GM12878 (cell line): ENCODE measurements around the gene GSTA1. TPM values are rescaled to one million over a fixed set of nuclear protein-coding genes. Genes with fewer than 3 reads are reported as not detected.

Source experiments
- ATAC-seq: fragments of 200-7000 bp; cut with Tn5 transposase; 3 replicates; pipeline ENCODE4 v1.9.1; 2020; ENCODE audit warnings: mild to moderate bottlenecking, moderate library complexity
- BruUV-seq: library from RNA; stranded (reverse); fragments of 400-500 nt; replicated peaks from 2 replicates; lab custom pipeline; 2021; lab: Mats Ljungman, UMichigan
- CTCF ChIA-PET: fragments of 300-600 bp; sonication (Branson Sonifier 250); formaldehyde crosslinking; extraction: SDS; loops from one replicate; lab custom pipeline; 2021; ENCODE audit warnings: inconsistent platforms; lab: Yijun Ruan, JAX
- POLR2A ChIA-PET: fragments of 350-600 bp; formaldehyde crosslinking; extraction: SDS; loops from one replicate; lab custom pipeline; 2021; ENCODE audit warnings: inconsistent platforms; lab: Charles Lee
- RAD21 ChIA-PET: fragments of 300-600 bp; sonication (Branson Sonifier 250); formaldehyde crosslinking; loops from one replicate; lab custom pipeline; 2023; ENCODE audit warnings: antibody characterized with exemption; ENCODE audit not compliant: unreplicated experiment; lab: Charles Lee
- SMC1A ChIA-PET: fragments of 300-600 bp; sonication (Branson Sonifier 250); formaldehyde crosslinking; loops from one replicate; lab custom pipeline; 2023; ENCODE audit not compliant: unreplicated experiment, uncharacterized antibody; lab: Charles Lee
- DNase-seq: peaks from one replicate; pipeline ENCODE4 v3.0.0-alpha.2; 2011; ENCODE audit warnings: low read depth, low spot score
- FAIRE-seq: peaks from 3 replicates; lab custom pipeline; 2011; peaks lifted over from hg19 to GRCh38; lab: Jason Lieb, UNC
- H2AFZ ChIP-seq: 2 replicates; pipeline ENCODE4 v1.6.0; 2011; ENCODE audit warnings: low read depth, low read length, control low read depth; ENCODE audit not compliant: control insufficient read depth
- H3K27ac ChIP-seq: 2 replicates; pipeline ENCODE4 v1.5.1; 2011; ENCODE audit warnings: control low read depth; ENCODE audit not compliant: control insufficient read depth, insufficient read depth
- H3K27me3 ChIP-seq, 2 experiments: replicated peaks in 1 of 2; 2 replicates each; pipeline versions ENCODE4 v1.6.0 to v1.6.1; 2011; ENCODE audit warnings: low read length in 1 of 2; ENCODE audit not compliant: control insufficient read depth in 2 of 2, insufficient read depth in 2 of 2
- H3K36me3 ChIP-seq, 2 experiments: 2 replicates each; pipeline ENCODE4 v1.5.1; 2011; ENCODE audit warnings: low read length in 1 of 2; ENCODE audit not compliant: control insufficient read depth in 2 of 2, insufficient read depth in 2 of 2
- H3K4me1 ChIP-seq: 2 replicates; pipeline ENCODE4 v1.6.1; 2011; ENCODE audit warnings: mild to moderate bottlenecking, low read length, moderate library complexity, mixed read lengths; ENCODE audit not compliant: control insufficient read depth, insufficient read depth
- H3K4me2 ChIP-seq: 2 replicates; pipeline ENCODE4 v1.6.0; 2011; ENCODE audit warnings: control low read depth; ENCODE audit not compliant: control insufficient read depth, insufficient read depth
- H3K4me3 ChIP-seq: fragments of 200-600 bp; sonication (generic); 2 replicates; pipeline ENCODE4 v1.5.1; 2016
- H3K79me2 ChIP-seq: 2 replicates; pipeline ENCODE4 v1.6.0; 2011; ENCODE audit warnings: low read length; ENCODE audit not compliant: control insufficient read depth, insufficient read depth
- H3K9ac ChIP-seq: 2 replicates; pipeline ENCODE4 v1.8.0; 2011; ENCODE audit warnings: low read length, control low read depth, mixed read lengths; ENCODE audit not compliant: control insufficient read depth, insufficient read depth
- H3K9me3 ChIP-seq: replicated peaks from 3 replicates; pipeline ENCODE4 v1.5.1; 2011; ENCODE audit warnings: mild to moderate bottlenecking, low read length; ENCODE audit not compliant: control insufficient read depth, insufficient read depth
- H4K20me1 ChIP-seq: 2 replicates; pipeline ENCODE4 v1.6.0; 2011; ENCODE audit not compliant: control insufficient read depth, insufficient read depth
- ASH2L ChIP-seq: fragments of 300-600, 200-600 bp; sonication (generic); IDR thresholded peaks from 2 replicates; pipeline ENCODE4 v1.6.1; 2017; ENCODE audit warnings: low read depth, mild to moderate bottlenecking, borderline replicate concordance
- CEBPB ChIP-seq, 2 experiments: fragments of 150-350 bp in 1 of 2; IDR thresholded peaks; 2 replicates each; pipeline ENCODE4 v1.6.1; 2012 to 2014; ENCODE audit warnings: low read depth in 2 of 2, low read length in 2 of 2, borderline replicate concordance in 1 of 2, inconsistent platforms in 1 of 2
- GATAD2B ChIP-seq: fragments of 450-650 bp; conservative IDR thresholded peaks from 2 replicates; pipeline ENCODE4 v1.6.1; 2017; ENCODE audit warnings: low read depth, mild to moderate bottlenecking, moderate library complexity
- KAT2A ChIP-seq: conservative IDR thresholded peaks from 2 replicates; pipeline ENCODE4 v1.6.1; 2011; ENCODE audit warnings: low read depth, low read length; ENCODE audit not compliant: control insufficient read depth
- KLF5 ChIP-seq: fragments of 450-650 bp; IDR thresholded peaks from 2 replicates; pipeline ENCODE4 v1.6.1; 2014; ENCODE audit warnings: mild to moderate bottlenecking; ENCODE audit not compliant: partially characterized antibody
- MTA2 ChIP-seq: fragments of 450-650 bp; IDR thresholded peaks from 2 replicates; pipeline ENCODE4 v1.6.1; 2016; ENCODE audit warnings: low read depth, mild to moderate bottlenecking, moderate library complexity
- NFYB ChIP-seq: IDR thresholded peaks from 2 replicates; pipeline ENCODE4 v1.6.1; 2011; ENCODE audit warnings: low read depth, mild to moderate bottlenecking, low read length, improper control_type of control experiment, moderate library complexity; ENCODE audit not compliant: insufficient read depth
- NKRF ChIP-seq: fragments of 450-650 bp; conservative IDR thresholded peaks from 2 replicates; pipeline ENCODE4 v1.6.1; 2017; ENCODE audit warnings: mild to moderate bottlenecking, moderate library complexity
- POU2F2 ChIP-seq: IDR thresholded peaks from 3 replicates; pipeline ENCODE4 v1.6.1; 2011; ENCODE audit warnings: low read depth, mild to moderate bottlenecking, low read length, borderline replicate concordance
- RCOR1 ChIP-seq: conservative IDR thresholded peaks from 2 replicates; pipeline ENCODE4 v1.6.1; 2012; ENCODE audit warnings: low read depth, low read length, improper control_type of control experiment
- RELB ChIP-seq: fragments of 450-650 bp; IDR thresholded peaks from 2 replicates; pipeline ENCODE4 v1.6.1; 2017; ENCODE audit warnings: low read depth, mild to moderate bottlenecking, moderate library complexity
- REST ChIP-seq: IDR thresholded peaks from 2 replicates; pipeline ENCODE4 v1.6.1; 2012; ENCODE audit warnings: mild to moderate bottlenecking, low read depth, low read length
- SP1 ChIP-seq: IDR thresholded peaks from one replicate; pipeline ENCODE4 v1.6.1; 2011; ENCODE audit warnings: low read depth, low read length
- STAT1 ChIP-seq: fragments of 450-650 bp; conservative IDR thresholded peaks from 2 replicates; pipeline ENCODE4 v1.6.1; 2014; ENCODE audit warnings: antibody characterized with exemption, mild to moderate bottlenecking
- WGBS: methylation state at CpG from one replicate; pipeline ENCODE4 v1.1.6; 2016; ENCODE audit warnings: low lambda C conversion rate; ENCODE audit not compliant: insufficient replicate concordance, insufficient coverage; ENCODE audit errors: missing lambda C conversion rate; 5-methylcytosine and 5-hydroxymethylcytosine counted together
- in situ Hi-C: fragments of 300-500 bp; cut with MboI; formaldehyde crosslinking; loops from 9 replicates; pipeline ENCODE4 v1.14.3; 2018; ENCODE audit warnings: mixed read lengths
- intact Hi-C: fragments of 100-400 bp; cut with micrococcal nuclease; formaldehyde crosslinking; loops from one replicate; pipeline ENCODE4 v1.14.2; 2022; ENCODE audit not compliant: unreplicated experiment
- polyA plus RNA-seq, 11 experiments: library from polyadenylated mRNA; depleted of rRNA in 4 of 11; unstranded in 6 of 11; stranded (reverse) in 5 of 11; fragments of >200 nt; fragmentation: Nextera tagmentation in 4 of 11; fragmentation: Illumina TruSeq in 1 of 11; extraction: Ambion mirVana in 4 of 11; extraction: Trizol in 1 of 11; gene quantifications; 1 replicate in 1 of 11; 2 replicates in 10 of 11; pipeline versions ENCODE4 v1.2.1 to v1.2.3, GENCODE V29; 2011 to 2016; ENCODE audit warnings: inconsistent platforms in 2 of 11, missing spikeins in 2 of 11, low read depth in 1 of 11
- total RNA-seq, 4 experiments: library from RNA; depleted of rRNA in 3 of 4; stranded (reverse); fragments of >200 nt in 3 of 4; fragmentation: Illumina TruSeq in 1 of 4; extraction: Trizol in 1 of 4; gene quantifications; 2 replicates each; pipeline versions ENCODE4 v1.2.1 to v1.2.3, GENCODE V29; 2013 to 2021

GSTA1 gene
- total and polyA plus RNA-seq, 10 of the 15 experiments (the other 5 are each of a cell fraction or from before 2014, with no cell fraction given): 0.51 TPM; not detected in 9

GRCh38 chr6:52759085-52759484 lies 44.5 kb downstream of the GSTA1 start:
- intact Hi-C loops: no loop called here
- ChIA-PET CTCF (no interaction called here), SMC1A (no interaction called here), POLR2A (no interaction called here), RAD21 (no interaction called here)
- H3K36me3 ChIP-seq: no peaks in the 10 kb centered on the region
- no TSS peak for BruUV-seq
- ATAC-seq (no peak), DNase-seq (no peak), FAIRE-seq (no peak)
- no peaks in the 10 kb centered on the region for H4K20me1 ChIP-seq
- TF ChIP-seq CEBPB (IDR thresholded peaks at IDR 0.05; ENCODE audit: borderline replicate concordance in 1 of 2, low read depth in 2 of 2, low read length in 2 of 2) (no peak), ASH2L (no peak), POU2F2 (no peak), STAT1 (no peak), NKRF (no peak), RELB (no peak), RCOR1 (no peak), KLF5 (no peak), SP1 (no peak), NFYB (no peak), GATAD2B (no peak), MTA2 (no peak), KAT2A (no peak), REST (no peak)
- H3K4me1 ChIP-seq: no peaks in the 10 kb centered on the region
- no peak overlapping the region for H3K4me2 ChIP-seq
- in situ Hi-C loops: no loop called here
- H2AFZ ChIP-seq: no peak overlapping the region
- no peaks in the 10 kb centered on the region for H3K79me2 ChIP-seq
- 33% methylated on average over 1 of the region's 1 CpG for WGBS
- H3K27ac ChIP-seq: no peak overlapping the region
- no peak overlapping the region for H3K4me3 ChIP-seq
- no peak overlapping the region for H3K9ac ChIP-seq
- no peaks in the 10 kb centered on the region for H3K27me3 ChIP-seq
- H3K9me3 ChIP-seq: no peaks in the 10 kb centered on the region
